ENCODE data around the gene KCNMB2.

KCNMB2 gene

DNA sequence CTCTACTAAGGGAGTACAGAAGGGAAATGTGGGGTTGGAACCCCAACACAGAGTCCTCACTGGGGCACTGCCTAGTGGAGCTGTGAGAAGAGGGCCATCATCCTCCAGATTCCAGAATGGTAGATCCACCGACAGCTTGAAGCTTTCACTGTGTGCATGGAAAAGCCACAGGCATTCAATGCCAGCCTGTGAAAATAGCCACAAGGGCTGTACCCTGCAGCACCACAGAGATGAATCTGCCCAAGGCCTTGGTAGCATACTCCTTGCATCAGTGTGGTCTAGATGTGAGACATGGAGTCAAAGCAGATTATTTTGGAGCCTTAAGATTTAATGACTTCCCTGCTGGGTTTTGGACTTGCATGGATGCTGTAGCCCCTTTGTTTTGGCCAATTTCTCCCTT lies 39.3 kb upstream of the KCNMB2 start:
- no peak for TF ChIP-seq EZH2phosphoT487 (IDR thresholded peaks at IDR 0.05; ENCODE audit: borderline replicate concordance, low read length)
- TF ChIP-seq, protein P1, sequence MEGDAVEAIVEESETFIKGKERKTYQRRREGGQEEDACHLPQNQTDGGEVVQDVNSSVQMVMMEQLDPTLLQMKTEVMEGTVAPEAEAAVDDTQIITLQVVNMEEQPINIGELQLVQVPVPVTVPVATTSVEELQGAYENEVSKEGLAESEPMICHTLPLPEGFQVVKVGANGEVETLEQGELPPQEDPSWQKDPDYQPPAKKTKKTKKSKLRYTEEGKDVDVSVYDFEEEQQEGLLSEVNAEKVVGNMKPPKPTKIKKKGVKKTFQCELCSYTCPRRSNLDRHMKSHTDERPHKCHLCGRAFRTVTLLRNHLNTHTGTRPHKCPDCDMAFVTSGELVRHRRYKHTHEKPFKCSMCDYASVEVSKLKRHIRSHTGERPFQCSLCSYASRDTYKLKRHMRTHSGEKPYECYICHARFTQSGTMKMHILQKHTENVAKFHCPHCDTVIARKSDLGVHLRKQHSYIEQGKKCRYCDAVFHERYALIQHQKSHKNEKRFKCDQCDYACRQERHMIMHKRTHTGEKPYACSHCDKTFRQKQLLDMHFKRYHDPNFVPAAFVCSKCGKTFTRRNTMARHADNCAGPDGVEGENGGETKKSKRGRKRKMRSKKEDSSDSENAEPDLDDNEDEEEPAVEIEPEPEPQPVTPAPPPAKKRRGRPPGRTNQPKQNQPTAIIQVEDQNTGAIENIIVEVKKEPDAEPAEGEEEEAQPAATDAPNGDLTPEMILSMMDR (IDR thresholded peaks at IDR 0.05; ENCODE audit: low read depth, low read length, poor library complexity, severe bottlenecking), result no peak
- Histone ChIP-seq H3K36me3 (ENCODE audit: control insufficient read depth, low read length) (no peaks in the 10 kb centered on the region), H3K4me2 (ENCODE audit: low read length) (no peak overlapping the region), H4K20me1 (ENCODE audit: control insufficient read depth, insufficient read depth, low read depth, low read length) (no peaks in the 10 kb centered on the region), H3K9me3 (ENCODE audit: control insufficient read depth, insufficient read depth, low read length) (peaks cover 17% of the 10 kb centered on the region; the same call in 1 of the 2 replicates), H3K79me2 (ENCODE audit: control insufficient read depth, low read length) (no peaks in the 10 kb centered on the region), H3F3A (ENCODE audit: control insufficient read depth, insufficient read depth) (no peaks in the 10 kb centered on the region), H3K4me3 (ENCODE audit: low read length) (no peak overlapping the region), H3K27me3 (ENCODE audit: control insufficient read depth, low read length) (no peaks in the 10 kb centered on the region), H3K9me2 (replicated peaks; ENCODE audit: control insufficient read depth, low read length) (no peaks in the 10 kb centered on the region), H3K4me1 (ENCODE audit: control insufficient read depth, low read length) (no peaks in the 10 kb centered on the region), H3K27ac (ENCODE audit: low read depth, low read length) (no peak overlapping the region)

DNA sequence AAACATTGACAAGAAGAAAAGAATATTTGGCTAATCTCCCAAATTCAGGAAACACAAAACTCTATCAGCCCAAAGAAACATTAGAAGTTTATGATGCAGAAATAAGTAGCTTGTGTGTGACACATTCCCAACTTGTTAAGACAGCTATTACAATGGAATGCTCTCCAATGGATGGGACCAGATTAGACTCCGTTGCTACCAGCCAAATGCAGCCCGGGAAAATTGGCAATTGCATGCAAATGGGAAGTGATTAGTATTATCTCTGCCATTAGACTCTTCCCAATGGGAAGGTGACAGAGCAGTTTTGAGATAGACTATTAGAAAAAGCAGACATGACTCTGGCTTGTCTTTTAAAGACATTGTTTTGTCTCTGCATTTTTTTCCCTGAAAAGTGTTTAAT lies 37.4 kb upstream of the KCNMB2 start:
- H3K27me3 ChIP-seq (ENCODE audit: control insufficient read depth, low read length), result no peaks in the 10 kb centered on the region
- no peak overlapping the region for H3K27ac ChIP-seq (ENCODE audit: low read depth, low read length)
- no peak for TF ChIP-seq EZH2phosphoT487 (IDR thresholded peaks at IDR 0.05; ENCODE audit: borderline replicate concordance, low read length)
- TF ChIP-seq, protein P1 (IDR thresholded peaks at IDR 0.05; ENCODE audit: low read depth, low read length, poor library complexity, severe bottlenecking), result no peak
- no peaks in the 10 kb centered on the region for H4K20me1 ChIP-seq (ENCODE audit: control insufficient read depth, insufficient read depth, low read depth, low read length)
- no peaks in the 10 kb centered on the region for H3K9me2 ChIP-seq (replicated peaks; ENCODE audit: control insufficient read depth, low read length)
- H3K4me1 ChIP-seq (ENCODE audit: control insufficient read depth, low read length), result no peaks in the 10 kb centered on the region
- H3K9me3 ChIP-seq (ENCODE audit: control insufficient read depth, insufficient read depth, low read length), result peaks cover 17% of the 10 kb centered on the region; the same call in 1 of the 2 replicates
- H3K4me3 ChIP-seq (ENCODE audit: low read length), result no peak overlapping the region
- H3K36me3 ChIP-seq (ENCODE audit: control insufficient read depth, low read length), result no peaks in the 10 kb centered on the region
- no peaks in the 10 kb centered on the region for H3K79me2 ChIP-seq (ENCODE audit: control insufficient read depth, low read length)
- no peak overlapping the region for H3K4me2 ChIP-seq (ENCODE audit: low read length)
- no peaks in the 10 kb centered on the region for H3F3A ChIP-seq (ENCODE audit: control insufficient read depth, insufficient read depth)

DNA sequence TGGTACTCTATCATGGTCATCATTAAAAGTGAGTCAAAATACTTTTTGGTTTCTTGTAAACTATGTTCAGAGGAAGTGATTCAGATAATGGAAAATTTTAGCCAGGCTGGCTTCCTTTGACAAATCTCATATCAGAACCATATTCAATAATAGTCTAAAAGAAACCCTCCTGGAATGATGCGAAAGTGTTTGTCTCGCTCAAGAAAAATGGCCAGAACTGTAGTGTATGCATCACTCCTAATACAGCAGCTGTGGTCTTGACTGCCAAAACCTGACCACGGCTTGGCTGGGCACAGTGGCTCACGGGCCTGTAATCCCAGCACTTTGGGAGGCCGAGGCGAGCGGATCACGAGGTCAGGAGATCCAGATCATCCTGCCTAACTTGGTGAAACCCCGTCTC lies 35.6 kb upstream of the KCNMB2 start:
- no peaks in the 10 kb centered on the region for H3K79me2 ChIP-seq (ENCODE audit: control insufficient read depth, low read length)

More for the DNA sequence above, 35.6 kb upstream of the KCNMB2 start:
- Histone ChIP-seq H3K4me3 (ENCODE audit: low read length) (no peak overlapping the region), H3K27me3 (ENCODE audit: control insufficient read depth, low read length) (no peaks in the 10 kb centered on the region), H3F3A (ENCODE audit: control insufficient read depth, insufficient read depth) (no peaks in the 10 kb centered on the region), H3K4me1 (ENCODE audit: control insufficient read depth, low read length) (no peaks in the 10 kb centered on the region), H3K27ac (ENCODE audit: low read depth, low read length) (no peak overlapping the region), H4K20me1 (ENCODE audit: control insufficient read depth, insufficient read depth, low read depth, low read length) (no peaks in the 10 kb centered on the region), H3K36me3 (ENCODE audit: control insufficient read depth, low read length) (no peaks in the 10 kb centered on the region), H3K9me2 (replicated peaks; ENCODE audit: control insufficient read depth, low read length) (no peaks in the 10 kb centered on the region), H3K9me3 (ENCODE audit: control insufficient read depth, insufficient read depth, low read length) (peaks cover 17% of the 10 kb centered on the region; the same call in 1 of the 2 replicates), H3K4me2 (ENCODE audit: low read length) (no peak overlapping the region)
- TF ChIP-seq, protein P1 (IDR thresholded peaks at IDR 0.05; ENCODE audit: low read depth, low read length, poor library complexity, severe bottlenecking), result no peak
- no peak for TF ChIP-seq EZH2phosphoT487 (IDR thresholded peaks at IDR 0.05; ENCODE audit: borderline replicate concordance, low read length)

Data from DOHH2 (cell line).